Measurements from ENCODE around the gene PIK3CD. TPM values are rescaled to one million over a fixed set of nuclear protein-coding genes. Genes with fewer than 3 reads are reported as not detected.

PIK3CD gene
- total and polyA plus RNA-seq, 10 of the 15 experiments (the other 5 are each of a cell fraction or from before 2014, with no cell fraction given), result 7.0 to 101 (median 51.1) TPM

DNA sequence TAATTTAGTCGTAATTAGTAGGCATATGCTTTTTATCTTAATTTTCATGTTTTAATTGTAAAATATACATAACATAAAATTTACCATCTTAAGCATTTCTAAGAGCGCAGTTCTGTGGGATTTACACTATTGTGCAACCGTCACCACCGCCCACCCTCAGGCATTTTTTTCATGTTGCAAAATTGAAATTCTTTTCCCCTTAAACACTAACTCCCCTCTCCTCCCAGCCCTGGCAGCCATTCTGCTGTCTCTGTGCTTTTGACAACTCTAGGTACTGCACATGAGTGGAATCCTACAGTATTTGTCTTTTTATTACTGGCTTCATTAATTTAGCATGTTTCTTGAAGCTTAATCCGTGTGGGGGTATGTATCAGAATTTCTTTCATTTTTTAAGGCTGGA, 7.8 kb downstream of the PIK3CD start:
- DNase-seq (ENCODE audit: low read depth, low spot score) (no peak), ATAC-seq (no peak), FAIRE-seq (no peak)
- Histone ChIP-seq H4K20me1 (ENCODE audit: control insufficient read depth, insufficient read depth) (no peaks in the 10 kb centered on the region), H3K4me1 (ENCODE audit: control insufficient read depth, insufficient read depth, low read length) (peaks cover 26% of the 10 kb centered on the region), H3K4me2 (ENCODE audit: control insufficient read depth, insufficient read depth) (peak overlapping the region; percentile 34), H3K36me3 (ENCODE audit: control insufficient read depth in 2 of 2, insufficient read depth in 2 of 2, low read length in 1 of 2) (peaks cover 7 to 17% of the 10 kb centered on the region in 2 experiments; a peak in 3 of 4 replicates), H3K27me3 (replicated peaks in 1 of 2; ENCODE audit: control insufficient read depth in 2 of 2, insufficient read depth in 2 of 2, low read length in 1 of 2) (no peaks in the 10 kb centered on the region), H3K27ac (ENCODE audit: control insufficient read depth, insufficient read depth) (no peak overlapping the region; the same call in 1 of the 2 replicates), H3K9me3 (replicated peaks; ENCODE audit: control insufficient read depth, insufficient read depth, low read length) (no peaks in the 10 kb centered on the region), H3K4me3 (no peak overlapping the region), H2AFZ (ENCODE audit: control insufficient read depth, low read depth, low read length) (no peak overlapping the region), H3K9ac (ENCODE audit: control insufficient read depth, insufficient read depth, low read length) (no peak overlapping the region), H3K79me2 (ENCODE audit: control insufficient read depth, insufficient read depth, low read length) (peaks cover 87% of the 10 kb centered on the region)
- in situ Hi-C loops (cut with MboI) (no loop called here), intact Hi-C loops (cut with micrococcal nuclease; ENCODE audit: unreplicated experiment) (no loop called here)
- ChIA-PET CTCF (interaction anchor here (0.6 to 12.0 kb wide), 4 partner anchors 9 to 70 kb away, joined by 4 to 203 read pairs (median 6); no protein-coding TSS in a partner anchor), SMC1A (ENCODE audit: uncharacterized antibody, unreplicated experiment) (interaction anchor here (2.0 to 9.9 kb wide), 3 partner anchors 12 to 31 kb away, joined by 5 to 215 read pairs (median 56); no protein-coding TSS in a partner anchor), POLR2A (interaction anchor here (1.1 to 11.0 kb wide), 3 partner anchors 8 to 31 kb away, joined by 3 to 284 read pairs (median 5); no protein-coding TSS in a partner anchor), RAD21 (ENCODE audit: unreplicated experiment) (interaction anchor here (1.0 to 10.4 kb wide), 2 partner anchors 28 to 31 kb away, joined by 3 to 336 read pairs; no protein-coding TSS in a partner anchor)
- 69% methylated on average over 5 of the region's 5 CpGs for WGBS (ENCODE audit: insufficient coverage, insufficient replicate concordance, low lambda C conversion rate, missing lambda C conversion rate)
- no TSS peak for BruUV-seq (replicated peaks)
- TF ChIP-seq IKZF2 (IDR thresholded peaks at IDR 0.05), result no peak
- TF ChIP-seq EZH2 (IDR thresholded peaks at IDR 0.05; ENCODE audit: borderline replicate concordance, control insufficient read depth, low read depth, low read length), result no peak
- no peak for TF ChIP-seq KDM1A (IDR thresholded peaks at IDR 0.05; ENCODE audit: borderline replicate concordance)
- TF ChIP-seq, protein P1, sequence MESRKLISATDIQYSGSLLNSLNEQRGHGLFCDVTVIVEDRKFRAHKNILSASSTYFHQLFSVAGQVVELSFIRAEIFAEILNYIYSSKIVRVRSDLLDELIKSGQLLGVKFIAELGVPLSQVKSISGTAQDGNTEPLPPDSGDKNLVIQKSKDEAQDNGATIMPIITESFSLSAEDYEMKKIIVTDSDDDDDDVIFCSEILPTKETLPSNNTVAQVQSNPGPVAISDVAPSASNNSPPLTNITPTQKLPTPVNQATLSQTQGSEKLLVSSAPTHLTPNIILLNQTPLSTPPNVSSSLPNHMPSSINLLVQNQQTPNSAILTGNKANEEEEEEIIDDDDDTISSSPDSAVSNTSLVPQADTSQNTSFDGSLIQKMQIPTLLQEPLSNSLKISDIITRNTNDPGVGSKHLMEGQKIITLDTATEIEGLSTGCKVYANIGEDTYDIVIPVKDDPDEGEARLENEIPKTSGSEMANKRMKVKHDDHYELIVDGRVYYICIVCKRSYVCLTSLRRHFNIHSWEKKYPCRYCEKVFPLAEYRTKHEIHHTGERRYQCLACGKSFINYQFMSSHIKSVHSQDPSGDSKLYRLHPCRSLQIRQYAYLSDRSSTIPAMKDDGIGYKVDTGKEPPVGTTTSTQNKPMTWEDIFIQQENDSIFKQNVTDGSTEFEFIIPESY (IDR thresholded peaks at IDR 0.05), result no peak
- TF ChIP-seq DPF2 (IDR thresholded peaks at IDR 0.05), result no peak
- TF ChIP-seq, protein P2, sequence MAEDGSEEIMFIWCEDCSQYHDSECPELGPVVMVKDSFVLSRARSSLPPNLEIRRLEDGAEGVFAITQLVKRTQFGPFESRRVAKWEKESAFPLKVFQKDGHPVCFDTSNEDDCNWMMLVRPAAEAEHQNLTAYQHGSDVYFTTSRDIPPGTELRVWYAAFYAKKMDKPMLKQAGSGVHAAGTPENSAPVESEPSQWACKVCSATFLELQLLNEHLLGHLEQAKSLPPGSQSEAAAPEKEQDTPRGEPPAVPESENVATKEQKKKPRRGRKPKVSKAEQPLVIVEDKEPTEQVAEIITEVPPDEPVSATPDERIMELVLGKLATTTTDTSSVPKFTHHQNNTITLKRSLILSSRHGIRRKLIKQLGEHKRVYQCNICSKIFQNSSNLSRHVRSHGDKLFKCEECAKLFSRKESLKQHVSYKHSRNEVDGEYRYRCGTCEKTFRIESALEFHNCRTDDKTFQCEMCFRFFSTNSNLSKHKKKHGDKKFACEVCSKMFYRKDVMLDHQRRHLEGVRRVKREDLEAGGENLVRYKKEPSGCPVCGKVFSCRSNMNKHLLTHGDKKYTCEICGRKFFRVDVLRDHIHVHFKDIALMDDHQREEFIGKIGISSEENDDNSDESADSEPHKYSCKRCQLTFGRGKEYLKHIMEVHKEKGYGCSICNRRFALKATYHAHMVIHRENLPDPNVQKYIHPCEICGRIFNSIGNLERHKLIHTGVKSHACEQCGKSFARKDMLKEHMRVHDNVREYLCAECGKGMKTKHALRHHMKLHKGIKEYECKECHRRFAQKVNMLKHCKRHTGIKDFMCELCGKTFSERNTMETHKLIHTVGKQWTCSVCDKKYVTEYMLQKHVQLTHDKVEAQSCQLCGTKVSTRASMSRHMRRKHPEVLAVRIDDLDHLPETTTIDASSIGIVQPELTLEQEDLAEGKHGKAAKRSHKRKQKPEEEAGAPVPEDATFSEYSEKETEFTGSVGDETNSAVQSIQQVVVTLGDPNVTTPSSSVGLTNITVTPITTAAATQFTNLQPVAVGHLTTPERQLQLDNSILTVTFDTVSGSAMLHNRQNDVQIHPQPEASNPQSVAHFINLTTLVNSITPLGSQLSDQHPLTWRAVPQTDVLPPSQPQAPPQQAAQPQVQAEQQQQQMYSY (CRISPR knock-in tag; IDR thresholded peaks at IDR 0.05), result no peak
- TF ChIP-seq, protein P3, sequence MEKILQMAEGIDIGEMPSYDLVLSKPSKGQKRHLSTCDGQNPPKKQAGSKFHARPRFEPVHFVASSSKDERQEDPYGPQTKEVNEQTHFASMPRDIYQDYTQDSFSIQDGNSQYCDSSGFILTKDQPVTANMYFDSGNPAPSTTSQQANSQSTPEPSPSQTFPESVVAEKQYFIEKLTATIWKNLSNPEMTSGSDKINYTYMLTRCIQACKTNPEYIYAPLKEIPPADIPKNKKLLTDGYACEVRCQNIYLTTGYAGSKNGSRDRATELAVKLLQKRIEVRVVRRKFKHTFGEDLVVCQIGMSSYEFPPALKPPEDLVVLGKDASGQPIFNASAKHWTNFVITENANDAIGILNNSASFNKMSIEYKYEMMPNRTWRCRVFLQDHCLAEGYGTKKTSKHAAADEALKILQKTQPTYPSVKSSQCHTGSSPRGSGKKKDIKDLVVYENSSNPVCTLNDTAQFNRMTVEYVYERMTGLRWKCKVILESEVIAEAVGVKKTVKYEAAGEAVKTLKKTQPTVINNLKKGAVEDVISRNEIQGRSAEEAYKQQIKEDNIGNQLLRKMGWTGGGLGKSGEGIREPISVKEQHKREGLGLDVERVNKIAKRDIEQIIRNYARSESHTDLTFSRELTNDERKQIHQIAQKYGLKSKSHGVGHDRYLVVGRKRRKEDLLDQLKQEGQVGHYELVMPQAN (conservative IDR thresholded peaks at IDR 0.05), result no peak
- no peak for TF ChIP-seq POLR2AphosphoS2 (IDR thresholded peaks at IDR 0.05; ENCODE audit: low read depth, low read length)
- no peak for TF ChIP-seq IKZF1 (conservative IDR thresholded peaks at IDR 0.05)
- TF ChIP-seq, protein P4, sequence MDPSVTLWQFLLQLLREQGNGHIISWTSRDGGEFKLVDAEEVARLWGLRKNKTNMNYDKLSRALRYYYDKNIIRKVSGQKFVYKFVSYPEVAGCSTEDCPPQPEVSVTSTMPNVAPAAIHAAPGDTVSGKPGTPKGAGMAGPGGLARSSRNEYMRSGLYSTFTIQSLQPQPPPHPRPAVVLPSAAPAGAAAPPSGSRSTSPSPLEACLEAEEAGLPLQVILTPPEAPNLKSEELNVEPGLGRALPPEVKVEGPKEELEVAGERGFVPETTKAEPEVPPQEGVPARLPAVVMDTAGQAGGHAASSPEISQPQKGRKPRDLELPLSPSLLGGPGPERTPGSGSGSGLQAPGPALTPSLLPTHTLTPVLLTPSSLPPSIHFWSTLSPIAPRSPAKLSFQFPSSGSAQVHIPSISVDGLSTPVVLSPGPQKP (IDR thresholded peaks at IDR 0.05; ENCODE audit: low read depth, low read length), result no peak
- no peak for TF ChIP-seq CHD2 (IDR thresholded peaks at IDR 0.05; ENCODE audit: borderline replicate concordance, low read depth, low read length)
- no peak for TF ChIP-seq NR2F1 (conservative IDR thresholded peaks at IDR 0.05)
